Urothelium cell line (cell line): ENCODE data around the gene LMBRD2.
A peak's percentile ranks its signal among the peaks of the same experiment; 100 is the strongest.

Experiments used
- DNase-seq: peaks from one replicate; pipeline ENCODE4 v3.0.0; 2011; ENCODE audit warnings: low spot score, mixed read lengths
- FAIRE-seq: peaks from 2 replicates; lab custom pipeline; 2011; peaks lifted over from hg19 to GRCh38; lab: Jason Lieb, UNC

LMBRD2 gene

DNA sequence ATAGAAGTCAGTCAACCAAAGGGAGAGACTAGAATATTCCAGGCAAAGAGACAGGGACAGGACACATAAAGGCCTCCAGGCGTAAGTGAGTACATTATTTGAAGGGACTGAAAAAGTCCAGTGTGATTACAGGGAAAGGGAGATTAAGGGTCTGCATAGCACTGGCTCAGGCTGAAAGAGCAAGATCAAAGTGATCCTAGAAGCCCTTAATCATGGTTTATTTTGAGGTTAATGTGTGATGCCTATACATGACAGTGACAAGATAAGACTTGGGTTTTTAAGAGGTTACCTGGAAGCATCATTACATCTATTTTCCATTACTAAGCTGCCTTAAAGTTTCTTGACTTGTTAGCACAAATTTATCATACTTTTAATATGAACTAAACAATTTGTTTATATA is 25.8 kb downstream of the LMBRD2 start:
- no peak for FAIRE-seq
- no peak for DNase-seq

DNA sequence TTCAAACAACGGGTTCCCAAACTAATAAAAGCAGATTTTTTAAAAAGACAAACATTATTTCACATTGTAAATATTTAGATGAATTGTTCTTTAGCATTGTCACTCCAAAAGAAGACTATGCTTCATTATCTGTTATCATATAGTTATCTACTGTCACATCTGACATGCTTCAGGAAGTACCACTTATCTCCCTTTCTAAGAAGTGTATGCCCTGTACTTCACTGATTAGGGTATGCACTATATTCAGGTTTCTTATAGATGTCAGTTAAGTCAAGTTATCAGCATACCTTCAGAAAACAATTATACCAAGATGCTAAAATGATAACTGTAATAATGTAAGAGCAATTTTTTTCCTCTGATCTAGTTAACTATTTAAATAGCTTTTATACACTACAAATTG is 40.4 kb downstream of the LMBRD2 start:
- FAIRE-seq = no peak
- no peak for DNase-seq

DNA sequence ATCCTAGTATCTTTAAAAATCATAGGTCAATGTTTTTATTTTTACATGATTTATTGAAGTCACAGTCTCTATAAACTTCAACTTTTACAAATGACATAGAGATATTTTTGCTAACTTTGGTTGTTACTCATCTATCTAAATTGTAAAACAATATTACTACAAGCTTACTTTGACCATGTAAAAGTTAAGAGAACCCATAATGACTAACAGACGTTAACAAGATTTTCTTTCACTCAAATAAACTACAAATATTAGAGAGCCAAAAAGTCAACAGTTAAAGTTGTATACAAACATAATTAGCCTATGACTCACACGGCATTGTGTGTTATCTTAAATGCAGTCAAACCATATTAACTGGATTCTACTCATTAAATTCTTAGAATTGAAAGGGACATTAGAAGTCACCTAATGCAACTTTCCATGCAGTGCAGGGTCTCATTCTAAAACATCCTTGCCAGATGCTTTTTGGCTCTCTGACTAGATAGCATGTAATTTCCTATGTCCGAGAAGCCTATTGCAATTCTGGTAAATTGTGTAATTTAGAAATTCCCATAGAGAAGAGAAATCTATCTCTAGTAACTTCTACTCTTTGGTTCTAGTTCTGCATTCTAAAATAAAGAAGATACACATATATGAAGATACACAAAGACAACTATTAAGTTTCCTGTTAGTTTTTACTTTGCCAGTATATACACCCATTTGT is 42.8 kb downstream of the LMBRD2 start:
- no peak for DNase-seq
- no peak for FAIRE-seq

DNA sequence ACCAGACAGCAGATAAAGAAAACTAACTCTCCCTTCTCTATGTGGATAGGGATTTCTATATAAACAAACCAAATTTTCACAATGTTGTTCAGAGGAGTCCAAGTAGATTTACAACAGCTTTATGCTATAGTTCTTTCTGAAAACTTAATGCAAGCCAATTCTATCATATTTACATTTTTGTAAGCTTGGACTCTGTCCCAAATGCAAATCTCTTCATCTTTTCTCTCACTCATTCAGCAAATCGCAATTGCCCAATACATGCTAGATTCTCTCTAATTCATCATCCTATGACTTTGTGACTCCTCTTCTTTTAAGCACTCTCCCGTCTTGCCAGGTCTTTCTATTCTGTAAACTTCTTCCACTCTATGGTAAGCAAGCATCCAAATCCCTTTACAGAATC is 45.9 kb downstream of the LMBRD2 start:
- DNase-seq (no peak), FAIRE-seq (no peak)

DNA sequence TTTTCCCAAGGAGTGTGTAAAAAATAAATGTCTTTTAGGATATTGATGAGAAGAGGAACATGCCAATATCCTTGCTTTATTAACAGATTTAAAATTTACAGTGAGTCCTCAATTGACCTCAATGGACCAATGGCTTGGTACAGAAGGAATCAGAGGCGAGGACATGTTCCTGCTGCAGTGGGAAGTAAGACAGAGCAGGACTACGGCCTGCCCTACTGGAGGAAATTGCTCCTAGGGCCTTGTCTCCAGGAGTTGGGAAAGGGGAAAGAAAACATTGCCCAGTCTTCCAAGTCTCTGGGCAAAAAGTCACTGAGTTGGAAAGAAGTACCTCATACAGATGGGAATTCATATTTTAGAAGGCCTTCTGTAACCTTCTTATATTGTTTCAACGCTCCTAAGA is 51.9 kb downstream of the LMBRD2 start:
- FAIRE-seq (no peak), DNase-seq (no peak)

DNA sequence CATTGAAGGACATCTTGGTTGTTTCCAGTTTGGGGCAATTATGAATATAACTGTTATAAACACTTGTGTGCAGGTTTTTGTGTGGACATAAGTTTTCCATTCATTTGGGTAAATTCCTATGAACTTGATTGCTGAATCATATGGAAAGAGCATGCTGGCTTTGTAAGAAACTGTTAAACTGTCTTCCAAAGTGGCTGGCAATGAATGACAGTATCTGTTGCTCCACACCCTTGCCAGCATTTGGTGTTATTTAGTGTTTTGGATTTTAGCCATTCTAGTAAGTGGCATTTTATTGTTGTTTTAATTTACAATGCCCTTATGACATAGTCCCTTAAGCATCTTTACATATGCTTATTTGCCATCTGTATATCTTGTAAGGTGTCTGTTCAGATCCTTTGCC is 55.2 kb downstream of the LMBRD2 start:
- peak; percentile 50 for FAIRE-seq

DNA sequence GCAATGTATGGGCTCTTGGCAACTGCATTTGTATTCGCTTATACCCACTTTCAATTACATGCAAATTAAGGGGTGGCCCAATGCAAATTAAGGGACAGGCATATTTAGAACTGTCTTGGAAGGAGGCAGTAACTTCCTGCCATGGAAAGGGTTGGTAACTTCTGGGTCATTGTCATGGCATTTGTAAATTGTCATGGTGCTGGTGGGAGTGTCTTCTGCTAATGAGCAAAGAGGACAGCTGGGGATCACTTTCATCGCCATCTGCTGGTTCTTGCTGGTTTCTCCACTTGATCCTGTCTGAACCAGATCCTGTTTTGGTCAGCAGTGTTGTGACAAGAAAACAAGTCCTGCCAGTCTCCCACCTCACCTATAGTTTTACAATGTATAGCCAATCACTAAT is 61.7 kb downstream of the LMBRD2 start:
- FAIRE-seq (peak; percentile 46), DNase-seq (no peak)

More for the DNA sequence above, 55.2 kb downstream of the LMBRD2 start:
- DNase-seq = no peak

DNA sequence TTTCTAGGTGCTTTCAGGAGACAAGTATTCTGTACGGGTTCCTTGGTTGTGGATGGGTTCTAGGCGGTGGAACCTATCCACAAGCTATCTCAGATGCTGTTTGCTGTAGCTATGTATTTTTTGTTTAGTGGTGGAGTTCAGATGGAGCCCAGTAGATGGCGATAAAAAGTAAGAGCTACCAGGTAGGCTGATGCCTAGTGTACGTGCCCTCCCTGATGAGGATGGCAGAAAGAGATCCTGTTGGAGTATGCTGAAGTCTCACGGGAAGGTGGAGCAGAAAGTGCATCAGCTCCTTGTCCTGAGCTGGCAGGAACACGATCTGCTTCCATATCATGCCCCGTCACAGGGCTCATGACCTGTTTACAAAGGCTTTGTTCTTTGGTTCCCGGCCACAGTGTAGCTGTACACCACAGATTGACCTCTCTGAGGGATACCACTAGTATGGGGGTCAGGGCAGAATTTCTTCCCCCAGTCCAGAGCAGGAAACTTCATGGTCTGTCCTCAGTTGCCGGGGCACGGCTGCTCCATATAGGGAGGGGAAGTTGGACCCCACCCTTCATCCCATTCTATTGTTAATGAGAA is 72.4 kb downstream of the LMBRD2 start:
- DNase-seq (peak; percentile 85), FAIRE-seq (peak; percentile 80)

DNA sequence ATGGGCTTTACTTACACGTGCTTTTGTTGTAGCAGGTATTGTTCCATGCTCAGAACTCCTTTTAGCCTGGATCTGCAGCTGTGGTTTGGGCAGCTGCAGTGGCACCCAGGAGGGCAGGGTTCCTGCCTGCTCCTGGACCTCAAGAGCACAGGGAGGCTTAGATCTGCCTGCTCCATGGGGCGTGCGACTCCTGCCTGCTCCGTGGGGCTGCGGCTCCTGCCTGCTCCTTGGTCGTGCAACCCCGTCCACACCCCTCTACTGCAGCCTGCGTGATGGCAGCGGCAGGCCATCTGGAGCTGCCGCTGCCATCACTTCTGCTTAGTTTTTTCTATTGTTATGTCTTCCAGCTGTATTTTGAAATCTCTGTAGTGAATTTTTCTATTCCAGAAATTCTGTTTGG is 73.3 kb downstream of the LMBRD2 start:
- no peak for FAIRE-seq

DNA sequence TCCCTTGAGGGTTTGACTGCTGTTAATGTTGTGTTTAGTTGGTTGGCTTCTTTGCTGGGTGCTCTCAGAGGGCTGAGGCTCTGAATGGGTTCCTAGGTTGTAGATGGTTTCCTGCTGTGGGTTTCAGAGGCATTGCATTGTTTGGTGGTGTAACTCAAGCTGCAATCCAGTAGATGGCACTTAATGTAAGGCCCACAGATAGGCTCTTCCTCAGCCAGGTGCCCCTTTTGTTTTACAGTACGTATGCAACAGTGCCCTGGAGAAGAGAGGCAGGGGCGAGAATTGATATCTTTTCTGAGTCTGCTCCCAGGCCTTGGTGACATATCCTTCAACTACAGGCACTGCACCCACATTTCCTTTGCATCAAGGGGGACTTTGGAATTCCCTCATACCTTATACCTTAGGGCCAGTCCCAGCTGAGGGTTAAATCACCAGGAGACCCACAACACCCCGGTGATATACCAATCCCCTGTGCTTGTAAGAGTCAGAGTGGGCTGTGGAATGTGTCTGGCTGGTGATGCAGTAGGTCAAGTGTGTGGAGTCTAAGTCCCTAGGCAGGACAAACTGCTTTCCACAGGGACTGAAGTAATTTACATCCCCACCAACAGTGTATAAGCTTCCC is 78.0 kb downstream of the LMBRD2 start:
- no peak for FAIRE-seq
- no peak for DNase-seq

More for the DNA sequence above, 73.3 kb downstream of the LMBRD2 start:
- DNase-seq = no peak

DNA sequence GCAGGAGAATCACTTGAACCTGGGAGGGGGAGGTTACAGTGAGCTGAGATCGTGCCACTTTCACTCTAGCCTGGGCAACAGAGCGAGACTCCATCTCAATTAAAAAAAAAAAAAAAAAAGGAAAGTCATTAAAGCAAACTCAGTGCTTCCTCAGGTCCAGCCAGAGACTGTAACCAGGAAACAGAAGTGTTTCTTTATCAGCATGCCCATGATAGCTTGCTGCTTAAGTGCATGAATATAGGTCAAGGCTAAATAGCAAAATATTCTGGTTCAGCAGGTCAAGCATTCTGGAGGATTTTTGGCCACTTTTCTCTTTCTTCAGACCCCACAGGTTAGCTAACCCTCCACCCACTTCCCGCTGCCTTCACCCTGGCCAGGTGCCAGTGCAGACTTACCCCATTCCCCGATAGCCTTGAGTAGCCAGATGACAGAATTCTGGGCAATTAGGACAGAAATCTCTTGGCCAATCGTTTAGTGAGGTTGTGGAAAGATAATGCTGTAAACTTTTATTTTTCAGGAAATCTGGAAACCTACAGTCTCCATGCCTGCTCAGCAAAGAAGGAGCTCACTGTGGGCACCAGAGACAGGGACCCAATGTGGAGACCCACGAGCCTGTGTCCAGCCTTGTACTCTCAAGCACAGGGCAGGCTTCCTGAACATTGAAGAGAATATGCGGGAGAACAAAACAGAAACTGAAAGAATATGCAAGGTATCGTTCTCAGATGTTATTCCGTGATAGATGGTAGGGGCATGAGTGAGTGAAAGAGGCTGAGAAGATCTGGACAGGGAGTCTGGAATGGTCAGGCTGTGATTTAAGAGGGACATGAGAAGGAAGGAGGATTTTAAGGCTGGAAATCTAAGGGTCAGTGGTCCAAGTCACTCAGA is 80.8 kb downstream of the LMBRD2 start:
- no peak for DNase-seq
- no peak for FAIRE-seq

DNA sequence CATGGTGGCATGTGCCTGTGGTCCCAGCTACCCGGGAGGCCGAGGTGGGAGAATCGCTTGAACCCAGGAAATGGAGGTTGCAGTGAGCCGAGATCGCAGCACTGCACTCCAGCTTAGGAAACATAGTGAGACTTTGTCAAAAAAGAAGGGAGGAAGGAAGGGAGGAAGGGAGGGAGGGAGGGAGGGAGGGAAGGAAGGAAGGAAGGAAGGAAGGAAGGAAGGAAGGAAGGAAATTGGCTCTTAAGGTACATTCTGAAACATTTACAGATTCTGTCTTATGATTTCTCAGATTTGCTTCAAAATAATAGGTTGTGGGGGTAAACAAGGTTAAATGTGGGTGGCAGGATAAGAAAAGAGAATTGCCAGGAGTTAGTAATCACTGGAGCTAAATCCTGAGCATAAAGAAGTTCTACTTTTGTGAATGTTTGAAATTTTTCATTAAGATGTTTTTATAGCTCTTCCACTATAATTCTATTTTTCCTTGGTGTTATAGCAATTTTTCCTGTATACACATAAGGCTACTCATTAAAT is 82.9 kb downstream of the LMBRD2 start:
- FAIRE-seq = no peak
- no peak for DNase-seq

DNA sequence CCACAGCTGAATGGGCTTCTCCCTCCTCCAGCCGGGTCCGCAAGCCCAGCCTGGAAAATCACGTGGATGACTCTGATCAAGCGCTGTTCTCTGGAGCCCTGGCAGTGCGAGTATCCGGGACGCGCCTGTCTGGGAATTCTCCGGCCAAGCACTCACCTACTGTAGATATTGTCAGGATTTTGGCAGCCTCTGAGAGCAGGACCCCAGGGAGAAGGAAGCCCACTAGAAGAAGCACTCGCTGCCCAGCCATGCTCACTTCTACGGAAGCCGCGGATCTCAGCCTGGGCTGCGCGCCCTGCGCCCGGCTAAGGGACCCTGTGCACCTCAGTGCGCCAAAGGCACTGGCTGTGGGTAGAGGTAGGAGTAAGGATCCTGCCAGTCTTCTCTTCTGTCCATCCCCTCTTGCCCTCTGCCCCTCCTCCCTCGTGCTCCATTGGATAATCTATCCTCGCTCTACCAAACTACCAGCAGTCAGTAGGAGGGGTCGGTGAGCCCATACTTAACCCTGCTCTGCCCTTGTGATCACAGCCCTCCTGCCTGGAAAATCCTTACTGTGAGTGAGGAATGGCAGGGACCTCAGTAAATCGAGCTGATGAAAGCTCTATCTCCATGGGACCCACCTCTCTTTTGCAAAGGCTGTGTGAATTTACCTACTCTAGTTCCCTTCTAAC is 85.0 kb downstream of the LMBRD2 start, which contains the start of gene UGT3A2:
Gene UGT3A2, minus strand, starts transcription at position 343 of the 671 bp plus-strand sequence. Its CDS starts 93 bp downstream, at position 250.
- DNase-seq (no peak), FAIRE-seq (no peak)

DNA sequence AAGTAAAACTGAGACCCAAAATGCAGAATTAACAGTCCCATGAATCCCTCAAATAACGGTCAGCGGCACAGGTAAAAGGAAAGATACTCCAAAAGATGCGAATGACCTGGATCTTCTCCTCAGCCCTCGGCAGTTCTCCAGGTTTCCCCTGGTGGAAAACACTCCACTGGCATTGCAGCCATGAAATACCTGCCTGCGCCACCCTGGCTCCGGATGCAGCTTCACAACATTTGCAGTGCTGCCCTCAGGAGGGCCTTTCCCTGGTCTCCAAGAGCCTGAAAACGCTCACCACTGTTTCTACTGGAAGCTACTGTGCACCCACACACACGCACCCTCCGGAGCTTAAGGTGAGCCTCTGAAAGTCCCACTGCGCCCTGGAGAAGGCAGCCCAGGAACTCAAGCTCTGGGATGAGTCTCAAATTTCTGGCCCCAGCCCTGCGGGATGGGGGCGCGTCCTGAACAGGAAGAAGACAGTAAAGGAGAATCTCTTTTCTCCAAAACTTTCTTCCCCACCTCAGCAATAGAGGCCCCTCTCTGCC is 85.6 kb downstream of the LMBRD2 start:
- FAIRE-seq = no peak
- DNase-seq = no peak

DNA sequence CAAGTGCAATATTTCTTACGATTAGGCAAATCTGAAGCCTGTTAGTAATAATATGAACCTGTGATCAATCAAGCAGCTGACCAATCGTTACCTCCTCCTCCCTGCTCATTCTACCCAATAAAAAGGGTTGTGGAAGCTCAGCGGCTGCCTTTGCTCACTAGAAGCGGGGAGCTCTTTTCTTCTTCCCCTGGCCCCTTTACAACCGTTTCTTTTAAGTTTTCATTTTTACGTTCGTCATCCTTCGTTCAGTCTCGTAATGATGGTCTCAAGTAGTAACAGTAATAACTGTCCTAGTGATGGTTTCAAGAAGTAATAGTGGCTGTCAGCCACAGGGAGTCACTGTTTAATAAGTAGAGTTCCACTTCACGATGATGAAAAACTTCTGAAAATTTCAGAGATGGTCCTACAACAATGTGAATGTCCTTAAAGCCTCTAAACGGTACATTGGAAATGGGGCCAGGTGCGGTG is 91.2 kb downstream of the LMBRD2 start:
- peak; percentile 20 for FAIRE-seq

DNA sequence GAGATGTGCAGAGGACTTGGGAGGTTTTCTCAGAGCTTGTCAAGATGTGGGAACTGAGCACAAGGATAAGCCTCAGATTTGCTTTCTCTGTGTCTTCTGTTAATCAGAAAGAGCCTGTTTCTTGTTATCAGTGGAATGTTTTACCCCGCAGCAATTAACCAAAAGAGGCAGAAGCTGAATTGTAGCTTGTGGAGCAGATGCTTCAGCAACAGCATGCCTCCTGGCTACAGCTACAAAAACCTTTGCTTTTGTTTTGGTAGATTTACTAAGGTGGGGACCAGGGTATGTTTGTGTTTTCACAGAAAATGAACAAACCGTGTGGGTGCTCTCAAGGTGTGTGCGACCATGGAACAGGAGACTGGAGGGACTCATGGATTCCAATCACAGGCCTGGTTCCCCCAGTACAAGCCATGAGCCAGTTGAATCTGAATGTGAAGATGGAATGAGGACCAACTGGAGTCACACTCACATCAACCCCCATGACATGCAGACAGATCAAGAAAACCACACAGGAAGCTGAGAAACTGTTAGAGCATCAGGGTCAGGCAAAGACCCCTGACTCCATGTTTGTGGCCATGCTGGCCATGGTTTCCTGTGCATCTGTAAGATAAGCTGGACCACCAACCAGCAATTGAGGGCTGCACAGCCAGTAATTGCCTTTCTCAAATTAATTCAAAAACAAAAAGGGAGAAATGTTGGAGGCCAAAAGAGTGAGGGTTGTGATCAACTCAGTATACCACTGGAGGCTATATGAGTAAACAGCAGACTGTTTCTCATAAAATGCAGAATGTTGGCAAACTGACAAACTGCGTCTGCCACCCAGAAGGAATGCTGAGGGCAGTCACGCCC is 91.9 kb downstream of the LMBRD2 start:
- FAIRE-seq = no peak
- DNase-seq = no peak

More for the DNA sequence above, 91.2 kb downstream of the LMBRD2 start:
- peak; percentile 54 for DNase-seq

DNA sequence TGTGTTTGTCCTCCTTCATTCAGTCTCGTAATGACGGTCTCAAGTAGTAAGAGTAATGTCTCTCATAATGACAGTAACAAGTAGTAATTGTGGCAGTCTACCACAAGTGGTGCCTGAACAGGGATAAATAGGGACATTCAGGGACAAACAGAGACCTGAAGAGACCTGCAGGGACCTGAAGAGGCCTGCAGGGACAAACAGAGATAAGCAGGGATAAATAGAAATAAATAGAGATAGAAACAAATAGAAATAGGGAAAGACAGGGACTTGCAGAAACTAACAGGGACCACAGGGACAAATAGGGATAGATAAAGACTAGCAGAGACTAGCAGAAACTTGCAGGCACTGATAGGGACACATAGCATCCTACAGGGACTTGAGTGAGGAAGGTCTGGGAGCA is 92.9 kb downstream of the LMBRD2 start:
- FAIRE-seq (no peak), DNase-seq (no peak)

DNA sequence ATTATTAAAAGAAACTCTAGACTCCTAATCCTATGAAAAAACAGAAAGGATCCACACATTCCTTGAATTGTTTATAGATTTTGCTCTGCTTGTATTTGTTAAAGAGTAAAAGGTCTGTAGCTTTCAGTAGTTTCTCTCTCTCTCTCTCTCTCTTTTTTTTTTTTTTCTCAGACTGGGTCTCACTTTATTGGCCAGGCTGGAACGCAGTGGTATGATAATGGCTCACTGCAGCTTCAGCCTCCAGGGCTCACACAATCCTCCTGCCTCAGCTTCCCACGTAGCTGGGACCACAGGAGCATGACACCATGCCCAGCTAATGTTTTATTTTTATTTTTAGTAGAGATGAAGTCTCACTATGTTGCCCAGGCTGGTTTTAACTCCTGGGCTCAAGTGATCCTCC is 94.3 kb downstream of the LMBRD2 start:
- FAIRE-seq = no peak
- no peak for DNase-seq

DNA sequence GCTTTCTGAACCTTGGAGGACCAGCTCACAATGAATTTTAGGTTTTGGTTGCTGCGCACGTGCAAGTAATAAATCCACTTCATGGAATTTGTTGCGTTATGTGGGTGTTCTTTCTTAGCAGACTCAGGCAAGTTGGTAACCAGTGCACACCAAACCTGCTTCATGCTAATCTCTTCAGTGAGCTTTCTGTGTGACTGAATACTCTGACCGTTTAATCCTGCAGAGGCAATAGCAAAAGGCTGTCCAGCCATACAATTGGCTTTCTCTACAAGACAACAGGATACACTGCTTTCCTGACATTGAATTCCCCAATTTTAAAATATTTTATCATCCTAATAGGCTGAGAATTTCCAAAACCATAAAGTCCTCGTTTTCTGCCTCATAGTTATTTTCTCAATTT is 95.3 kb downstream of the LMBRD2 start:
- no peak for DNase-seq
- no peak for FAIRE-seq
